Mesenchymal stem cell (in vitro differentiated cells and primary cell): Measurements from ENCODE around the gene GJB6.

ENCODE experiments used
- DNase-seq: peaks from one replicate; pipeline ENCODE4 v3.0.0-alpha.2; 2013
- H2AFZ ChIP-seq: one replicate; pipeline ENCODE4 v1.6.1; 2013; ENCODE audit warnings: low read depth, mild to moderate bottlenecking, control low read depth, inconsistent platforms, low read length, moderate library complexity
- H2AK5ac ChIP-seq: 2 replicates; pipeline ENCODE4 v1.6.1; 2013; ENCODE audit warnings: low read length, moderate library complexity, mild to moderate bottlenecking, inconsistent platforms; ENCODE audit not compliant: severe bottlenecking
- H2BK120ac ChIP-seq: one replicate; pipeline ENCODE4 v1.6.1; 2013; ENCODE audit warnings: low read depth, mild to moderate bottlenecking, inconsistent platforms, low read length, moderate library complexity
- H2BK12ac ChIP-seq, 2 experiments: one replicate each; pipeline ENCODE4 v1.6.1; 2013; ENCODE audit warnings: inconsistent platforms in 2 of 2, low read length in 2 of 2, mild to moderate bottlenecking in 2 of 2, moderate library complexity in 2 of 2, control low read depth in 1 of 2
- H2BK15ac ChIP-seq: one replicate; pipeline ENCODE4 v1.6.1; 2013; ENCODE audit warnings: mild to moderate bottlenecking, low read depth, inconsistent platforms; ENCODE audit not compliant: poor library complexity, severe bottlenecking
- H2BK5ac ChIP-seq: 2 replicates; pipeline ENCODE4 v1.6.1; 2013; ENCODE audit warnings: low read depth, mild to moderate bottlenecking, low read length, control low read depth, inconsistent platforms; ENCODE audit not compliant: poor library complexity, severe bottlenecking
- H3K14ac ChIP-seq, 2 experiments: one replicate each; pipeline ENCODE4 v1.6.1; 2013; ENCODE audit warnings: inconsistent platforms in 2 of 2, low read length in 2 of 2, control low read depth in 1 of 2, mild to moderate bottlenecking in 1 of 2, moderate library complexity in 1 of 2
- H3K18ac ChIP-seq, 2 experiments: one replicate each; pipeline ENCODE4 v1.6.1; 2013; ENCODE audit warnings: inconsistent platforms in 2 of 2, low read length in 2 of 2, control low read depth in 1 of 2, low read depth in 1 of 2, mild to moderate bottlenecking in 1 of 2
- H3K23ac ChIP-seq, 2 experiments: one replicate each; pipeline ENCODE4 v1.6.1; 2013; ENCODE audit warnings: inconsistent platforms in 2 of 2, low read length in 2 of 2, mild to moderate bottlenecking in 2 of 2, moderate library complexity in 2 of 2, control low read depth in 1 of 2
- H3K27ac ChIP-seq: 2 replicates; pipeline ENCODE4 v1.5.1; 2013; ENCODE audit warnings: mild to moderate bottlenecking, moderate library complexity, low read length, control low read depth, inconsistent platforms; ENCODE audit not compliant: poor library complexity, severe bottlenecking
- H3K27me3 ChIP-seq, 2 experiments: 2 replicates each; pipeline versions ENCODE4 v1.6.1 to v1.7.0; 2013; ENCODE audit warnings: low read length in 2 of 2, mild to moderate bottlenecking in 2 of 2, moderate library complexity in 2 of 2, control low read depth in 1 of 2, inconsistent platforms in 1 of 2; ENCODE audit not compliant: control insufficient read depth in 1 of 2, insufficient read depth in 1 of 2
- H3K36me3 ChIP-seq, 2 experiments: 2 replicates each; pipeline versions ENCODE4 v1.6.1 to v1.7.0; 2013; ENCODE audit warnings: low read length in 2 of 2, control low read depth in 1 of 2, inconsistent platforms in 1 of 2, low read depth in 1 of 2, mild to moderate bottlenecking in 1 of 2; ENCODE audit not compliant: insufficient read depth in 2 of 2, control insufficient read depth in 1 of 2
- H3K4ac ChIP-seq, 2 experiments: one replicate each; pipeline ENCODE4 v1.6.1; 2013; ENCODE audit warnings: inconsistent platforms in 2 of 2, low read length in 2 of 2, mild to moderate bottlenecking in 2 of 2, moderate library complexity in 2 of 2, control low read depth in 1 of 2, low read depth in 1 of 2
- H3K4me1 ChIP-seq: 2 replicates; pipeline ENCODE4 v1.6.1; 2013; ENCODE audit warnings: low read depth, low read length, control low read depth; ENCODE audit not compliant: control insufficient read depth, insufficient read depth
- H3K4me2 ChIP-seq: 2 replicates; pipeline ENCODE4 v1.6.1; 2013; ENCODE audit warnings: low read length, mild to moderate bottlenecking, inconsistent platforms; ENCODE audit not compliant: poor library complexity, severe bottlenecking
- H3K4me3 ChIP-seq, 2 experiments: 2 replicates each; pipeline versions ENCODE4 v1.5.1 to v1.7.0; 2013; ENCODE audit warnings: low read length in 2 of 2, mild to moderate bottlenecking in 2 of 2, control low read depth in 1 of 2, low read depth in 1 of 2; ENCODE audit not compliant: insufficient read depth in 1 of 2
- H3K79me1 ChIP-seq: replicated peaks from 2 replicates; pipeline ENCODE4 v1.6.1; 2013; ENCODE audit warnings: mild to moderate bottlenecking, control low read depth, low read length, inconsistent platforms; ENCODE audit not compliant: poor library complexity, severe bottlenecking
- H3K9ac ChIP-seq: 2 replicates; pipeline ENCODE4 v1.7.0; 2013; ENCODE audit warnings: mild to moderate bottlenecking, low read length, moderate library complexity
- H3K9me3 ChIP-seq: 2 replicates; pipeline ENCODE4 v1.7.0; 2013; ENCODE audit warnings: mild to moderate bottlenecking, low read length; ENCODE audit not compliant: control insufficient read depth
- H4K8ac ChIP-seq: one replicate; pipeline ENCODE4 v1.6.1; 2013; ENCODE audit warnings: inconsistent platforms, mild to moderate bottlenecking, low read length, moderate library complexity
- H4K91ac ChIP-seq: one replicate; pipeline ENCODE4 v1.6.1; 2013; ENCODE audit warnings: mild to moderate bottlenecking, low read length, inconsistent platforms
- WGBS: methylation state at CpG from one replicate; pipeline ENCODE4 v1.1.7; 2013; ENCODE audit warnings: mixed read lengths; 5-methylcytosine and 5-hydroxymethylcytosine counted together

The GJB6 gene

DNA sequence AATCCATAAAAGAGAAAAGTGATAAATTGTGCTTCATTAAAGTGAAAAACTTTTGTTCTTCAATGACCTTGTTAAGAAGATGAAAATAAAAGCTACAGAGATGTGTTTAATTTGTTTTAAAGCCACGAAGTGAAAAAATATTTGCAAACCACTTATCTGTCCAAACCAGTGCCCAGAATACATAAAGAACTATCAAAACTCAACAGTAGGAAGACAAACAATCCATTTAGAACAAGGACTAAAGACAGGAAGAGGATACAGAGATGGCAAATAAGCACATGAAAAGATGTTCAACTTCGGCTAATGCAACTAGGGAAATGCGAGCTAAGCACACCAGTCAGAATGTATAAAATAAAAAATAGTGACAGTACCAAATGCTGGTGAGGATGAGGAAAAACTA, 15.0 kb downstream of the GJB6 start:
- no peak overlapping the region for H3K9ac ChIP-seq

GRCh38 chr13:20209948-20210347, 22.2 kb downstream of the GJB6 start:
- Histone ChIP-seq H3K4ac (no peak overlapping the region), H2AFZ (no peak overlapping the region), H2AK5ac (no peak overlapping the region), H3K23ac (no peak overlapping the region), H3K4me3 (no peak overlapping the region), H4K91ac (no peak overlapping the region), H3K27ac (no peak overlapping the region), H3K4me2 (no peak overlapping the region), H4K8ac (no peak overlapping the region), H2BK120ac (no peak overlapping the region), H3K27me3 (peaks cover 5 to 33% of the 10 kb centered on the region in 2 experiments), H3K4me1 (no peaks in the 10 kb centered on the region), H2BK15ac (no peak overlapping the region), H3K14ac (no peak overlapping the region), H3K9ac (no peak overlapping the region), H3K18ac (no peak overlapping the region), H3K36me3 (no peaks in the 10 kb centered on the region), H2BK5ac (no peak overlapping the region), H3K79me1 (no peaks in the 10 kb centered on the region), H3K9me3 (peaks cover 7% of the 10 kb centered on the region), H2BK12ac (no peak overlapping the region)
- 70% methylated on average over 1 of the region's 1 CpG for WGBS
- DNase-seq = no peak

More for the DNA sequence above, 15.0 kb downstream of the GJB6 start:
- Histone ChIP-seq H3K9me3 (peaks cover 7% of the 10 kb centered on the region), H3K4me2 (no peak overlapping the region), H3K79me1 (no peaks in the 10 kb centered on the region), H3K27ac (no peak overlapping the region), H3K4me3 (no peak overlapping the region), H3K18ac (no peak overlapping the region), H2BK12ac (no peak overlapping the region), H3K4me1 (no peaks in the 10 kb centered on the region), H4K91ac (no peak overlapping the region), H2AK5ac (no peak overlapping the region), H2AFZ (no peak overlapping the region), H2BK120ac (no peak overlapping the region), H3K4ac (no peak overlapping the region), H4K8ac (no peak overlapping the region), H3K23ac (no peak overlapping the region), H3K14ac (no peak overlapping the region), H3K27me3 (peaks cover 8 to 42% of the 10 kb centered on the region in 2 experiments), H2BK5ac (no peak overlapping the region), H3K36me3 (no peaks in the 10 kb centered on the region), H2BK15ac (no peak overlapping the region)
- no peak for DNase-seq
- WGBS = 98% methylated on average over 2 of the region's 3 CpGs

DNA sequence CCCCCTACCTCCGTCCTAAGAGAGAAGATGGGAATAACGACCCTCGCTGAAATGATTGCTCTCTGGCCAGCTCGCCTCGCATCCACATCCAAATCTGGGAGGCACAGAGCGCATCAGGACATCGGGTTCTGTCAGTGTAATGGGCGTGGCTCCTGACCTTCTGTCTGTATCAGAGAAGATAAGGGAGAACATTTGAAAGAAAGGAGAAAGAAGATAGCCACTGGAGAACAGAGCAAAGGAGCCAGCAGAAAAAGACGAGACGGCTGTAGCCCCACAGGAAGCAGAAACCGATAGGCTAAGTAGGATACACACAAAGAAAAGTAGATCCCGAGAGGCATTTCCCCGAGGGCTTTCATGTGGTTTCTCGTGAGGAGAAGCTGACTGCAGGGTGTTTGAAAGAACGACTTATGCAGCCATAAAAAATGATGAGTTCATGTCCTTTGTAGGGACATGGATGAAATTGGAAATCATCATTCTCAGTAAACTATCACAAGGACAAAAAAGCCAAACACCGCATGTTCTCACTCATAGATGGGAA, 25.4 kb downstream of the GJB6 start:
- H4K8ac ChIP-seq = no peak overlapping the region
- no peak overlapping the region for H3K4me2 ChIP-seq
- H2BK120ac ChIP-seq = no peak overlapping the region
- H2BK12ac ChIP-seq = no peak overlapping the region
- H3K23ac ChIP-seq = no peak overlapping the region
- no peaks in the 10 kb centered on the region for H3K9me3 ChIP-seq
- H3K27ac ChIP-seq = no peak overlapping the region
- no peaks in the 10 kb centered on the region for H3K79me1 ChIP-seq
- H2AK5ac ChIP-seq = no peak overlapping the region
- 86% methylated on average over 15 of the region's 16 CpGs for WGBS
- H3K36me3 ChIP-seq = no peaks in the 10 kb centered on the region
- H3K18ac ChIP-seq = no peak overlapping the region
- peaks cover 5 to 17% of the 10 kb centered on the region in 2 experiments for H3K27me3 ChIP-seq
- no peak overlapping the region for H3K4ac ChIP-seq
- peaks cover 2% of the 10 kb centered on the region for H3K4me1 ChIP-seq
- no peak overlapping the region for H2BK5ac ChIP-seq
- H3K14ac ChIP-seq = no peak overlapping the region
- no peak overlapping the region for H2AFZ ChIP-seq
- H2BK15ac ChIP-seq = no peak overlapping the region
- no peak overlapping the region for H4K91ac ChIP-seq
- DNase-seq = no peak
- H3K9ac ChIP-seq = no peak overlapping the region
- H3K4me3 ChIP-seq = no peak overlapping the region

GRCh38 chr13:20206065-20206697, 25.9 kb downstream of the GJB6 start:
- H3K36me3 ChIP-seq = no peaks in the 10 kb centered on the region
- WGBS = 78% methylated on average over 11 of the region's 11 CpGs
- no peak overlapping the region for H2AFZ ChIP-seq
- H3K4ac ChIP-seq = no peak overlapping the region
- H2BK15ac ChIP-seq = no peak overlapping the region
- peaks cover 2% of the 10 kb centered on the region for H3K4me1 ChIP-seq
- H3K4me3 ChIP-seq = no peak overlapping the region
- H3K14ac ChIP-seq = no peak overlapping the region
- no peak overlapping the region for H3K18ac ChIP-seq
- H2BK12ac ChIP-seq = no peak overlapping the region
- no peak overlapping the region for H3K23ac ChIP-seq
- no peak overlapping the region for H2BK120ac ChIP-seq
- no peak overlapping the region for H3K4me2 ChIP-seq
- H2AK5ac ChIP-seq = no peak overlapping the region
- no peak overlapping the region for H2BK5ac ChIP-seq
- no peak overlapping the region for H4K91ac ChIP-seq
- no peak overlapping the region for H3K9ac ChIP-seq
- peaks cover 4% of the 10 kb centered on the region for H3K9me3 ChIP-seq
- H3K27me3 ChIP-seq = peaks cover 5 to 17% of the 10 kb centered on the region in 2 experiments
- no peaks in the 10 kb centered on the region for H3K79me1 ChIP-seq
- DNase-seq = no peak
- H4K8ac ChIP-seq = no peak overlapping the region
- H3K27ac ChIP-seq = no peak overlapping the region
